Urothelium cell line (cell line): Measurements from ENCODE around the gene SUGCT.
"Not testable (repeated sequence)": the region's sequence is repeated elsewhere in the genome, so short reads cannot be mapped to it uniquely, and the experiment has no call there.

Source experiments
- DNase-seq: peaks from one replicate; pipeline ENCODE4 v3.0.0; 2011; ENCODE audit warnings: low spot score, mixed read lengths
- FAIRE-seq: peaks from 2 replicates; lab custom pipeline; 2011; peaks lifted over from hg19 to GRCh38; lab: Jason Lieb, UNC

The SUGCT gene

GRCh38 chr7:40382145-40382544 lies 247.3 kb downstream of the SUGCT start:
- FAIRE-seq = no peak
- no peak for DNase-seq

- no peak for FAIRE-seq
- no peak for DNase-seq
Observed at GRCh38 chr7:40393660-40394059, 258.9 kb downstream of the SUGCT start.

- FAIRE-seq (no peak), DNase-seq (no peak)
Observed at GRCh38 chr7:40394400-40394799, 259.6 kb downstream of the SUGCT start.

GRCh38 chr7:40400525-40400924 lies 265.7 kb downstream of the SUGCT start:
- FAIRE-seq (no peak), DNase-seq (no peak)

DNA sequence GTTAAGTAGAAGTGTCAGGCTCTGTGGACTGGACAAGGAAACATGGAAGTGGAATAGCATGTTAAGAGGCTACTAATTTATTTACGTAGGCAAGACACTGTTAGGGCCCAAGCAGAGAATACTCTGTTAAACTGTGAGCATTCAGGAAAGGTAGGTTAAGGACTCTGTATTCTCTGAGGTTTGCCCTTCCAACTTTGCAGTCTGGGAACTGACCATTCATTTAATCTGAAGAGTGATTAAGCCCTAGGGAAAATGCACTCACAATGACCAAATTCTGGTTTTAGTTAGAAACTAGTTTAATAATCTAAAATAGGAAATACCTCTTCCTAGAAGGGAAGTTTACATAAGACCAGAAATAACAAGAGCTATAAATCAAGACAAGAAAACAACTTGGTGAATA lies 266.6 kb downstream of the SUGCT start:
- no peak for FAIRE-seq
- DNase-seq = no peak

- DNase-seq (no peak), FAIRE-seq (no peak)
Observed at GRCh38 chr7:40402661-40403060, 267.9 kb downstream of the SUGCT start.

- FAIRE-seq = no peak
- DNase-seq = no peak
Observed at GRCh38 chr7:40403703-40404476, 269.1 kb downstream of the SUGCT start.

DNA sequence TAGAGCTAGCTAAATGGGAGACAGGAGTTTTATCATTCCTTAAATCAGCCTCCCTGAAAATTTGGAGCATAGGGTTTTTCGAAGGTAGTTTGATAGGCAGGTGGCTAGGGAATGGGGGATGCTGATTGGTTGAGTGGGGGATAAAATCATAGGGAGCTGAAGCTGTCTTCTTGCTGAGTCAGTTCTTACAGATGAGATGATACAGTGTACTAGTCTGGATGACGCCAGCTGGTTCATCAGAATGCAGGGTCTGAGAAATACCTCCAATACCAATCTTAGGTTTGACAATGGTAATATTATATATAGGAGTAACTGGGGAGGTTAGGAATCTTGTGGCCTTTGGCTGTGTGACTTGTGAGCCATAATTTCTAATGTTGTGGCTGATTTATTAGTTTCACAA lies 271.2 kb downstream of the SUGCT start:
- DNase-seq = no peak
- FAIRE-seq = no peak

DNA sequence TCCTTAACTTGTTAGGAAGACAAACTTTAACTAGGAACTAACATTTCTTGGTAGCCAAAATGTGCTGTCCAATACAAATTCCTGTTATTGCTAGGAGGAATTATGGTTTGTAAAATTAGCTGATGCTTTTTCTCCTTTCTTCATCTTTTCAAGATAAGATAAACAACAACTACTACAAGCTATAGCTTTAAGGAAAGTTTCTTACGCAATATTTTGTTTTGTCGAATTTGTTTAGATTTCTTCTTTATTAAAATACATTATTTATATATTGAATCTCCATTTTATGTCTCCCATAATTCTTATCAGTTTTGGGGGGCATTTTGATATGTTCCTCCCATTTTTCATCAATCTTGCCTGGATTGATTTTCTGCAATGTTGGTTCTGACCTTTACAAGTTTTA lies 277.5 kb downstream of the SUGCT start:
- no peak for DNase-seq
- FAIRE-seq = no peak

DNA sequence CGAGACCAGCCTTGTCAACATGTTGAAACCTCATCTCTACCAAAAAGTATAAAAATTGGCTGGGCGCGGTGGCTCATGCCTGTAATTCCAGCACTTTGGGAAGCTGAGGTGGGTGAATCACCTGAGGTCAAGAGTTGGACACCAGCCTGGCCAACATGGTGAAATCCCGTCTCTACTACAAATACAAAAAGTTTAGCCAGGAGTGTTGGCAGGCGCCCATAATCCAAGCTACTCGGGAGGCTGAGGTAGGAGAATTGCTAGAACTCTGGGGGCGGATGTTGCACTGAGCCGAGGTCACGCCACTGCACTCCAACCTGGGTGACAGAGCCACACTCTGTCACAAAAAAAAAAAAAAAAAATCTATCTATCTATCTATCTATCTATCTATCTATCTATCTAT lies 279.9 kb downstream of the SUGCT start:
- not testable (repeated sequence) for FAIRE-seq, DNase-seq

GRCh38 chr7:40418448-40418847 lies 283.6 kb downstream of the SUGCT start:
- no peak for DNase-seq
- no peak for FAIRE-seq

DNA sequence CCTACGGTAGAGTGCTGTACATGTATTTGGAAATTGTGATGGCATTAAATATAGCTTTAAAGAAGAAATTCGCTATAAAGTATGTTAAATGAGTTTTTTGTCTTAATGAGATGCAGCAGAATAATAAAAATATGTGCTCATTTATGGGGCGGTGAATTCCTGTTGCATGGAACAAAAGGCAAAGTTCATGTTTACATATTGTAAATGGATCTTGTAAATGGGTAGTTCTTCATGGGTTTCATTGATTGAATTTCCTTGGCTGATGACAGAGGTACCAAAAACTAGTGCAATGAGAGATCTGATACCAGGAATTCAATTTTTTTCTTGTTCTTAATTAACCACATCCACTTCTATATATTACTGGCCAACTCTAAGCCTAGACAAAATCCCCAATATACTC lies 284.2 kb downstream of the SUGCT start:
- no peak for FAIRE-seq

GRCh38 chr7:40419806-40420205 lies 285.0 kb downstream of the SUGCT start:
- FAIRE-seq = no peak
- no peak for DNase-seq

More for the DNA sequence above, 284.2 kb downstream of the SUGCT start:
- no peak for DNase-seq

- no peak for DNase-seq
- FAIRE-seq = no peak
Observed at GRCh38 chr7:40421433-40421832, 286.6 kb downstream of the SUGCT start.

DNA sequence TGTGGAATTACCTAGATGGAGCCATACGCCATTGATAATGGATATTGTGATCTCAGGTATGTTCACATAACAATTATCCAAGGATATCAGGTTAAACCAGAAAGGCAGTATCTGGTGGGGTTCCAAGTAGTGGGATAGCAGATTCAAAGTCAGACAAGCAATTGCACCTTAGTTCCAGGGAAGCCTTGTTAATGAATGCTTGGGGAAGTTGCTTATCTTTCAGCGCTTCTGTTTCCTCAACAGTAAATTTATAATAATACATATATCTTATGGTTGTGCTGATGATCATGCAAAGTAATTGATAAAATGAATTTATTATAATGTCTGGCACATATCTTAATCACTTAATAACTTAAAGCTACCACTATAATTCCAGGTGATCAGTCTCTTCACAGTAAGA lies 290.9 kb downstream of the SUGCT start:
- FAIRE-seq = no peak
- no peak for DNase-seq

GRCh38 chr7:40428421-40428820 lies 293.6 kb downstream of the SUGCT start:
- DNase-seq = no peak
- no peak for FAIRE-seq

- DNase-seq (no peak), FAIRE-seq (no peak)
Observed at GRCh38 chr7:40429826-40430225, 295.0 kb downstream of the SUGCT start.

GRCh38 chr7:40432046-40432445 lies 297.2 kb downstream of the SUGCT start:
- DNase-seq = no peak
- FAIRE-seq = no peak

DNA sequence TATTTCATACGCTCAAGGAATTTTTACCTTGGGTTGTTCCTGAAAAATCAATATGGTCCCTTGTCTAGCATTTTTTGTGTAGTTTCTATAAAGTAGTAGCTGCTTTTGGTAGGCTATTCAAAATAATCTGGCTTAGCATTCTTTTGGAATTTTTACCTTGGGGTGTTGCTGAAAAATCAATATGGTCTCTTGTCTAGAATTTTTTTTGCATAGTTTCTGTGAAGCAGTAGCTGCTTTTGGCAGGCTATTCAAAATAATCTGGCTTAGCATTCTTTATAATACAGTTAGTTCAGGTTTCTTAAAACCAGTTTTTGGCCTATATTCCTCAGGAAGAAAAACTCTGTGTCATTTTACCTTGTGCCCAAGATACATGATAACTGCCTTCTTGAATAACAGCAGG lies 301.9 kb downstream of the SUGCT start:
- no peak for DNase-seq
- FAIRE-seq = no peak

DNA sequence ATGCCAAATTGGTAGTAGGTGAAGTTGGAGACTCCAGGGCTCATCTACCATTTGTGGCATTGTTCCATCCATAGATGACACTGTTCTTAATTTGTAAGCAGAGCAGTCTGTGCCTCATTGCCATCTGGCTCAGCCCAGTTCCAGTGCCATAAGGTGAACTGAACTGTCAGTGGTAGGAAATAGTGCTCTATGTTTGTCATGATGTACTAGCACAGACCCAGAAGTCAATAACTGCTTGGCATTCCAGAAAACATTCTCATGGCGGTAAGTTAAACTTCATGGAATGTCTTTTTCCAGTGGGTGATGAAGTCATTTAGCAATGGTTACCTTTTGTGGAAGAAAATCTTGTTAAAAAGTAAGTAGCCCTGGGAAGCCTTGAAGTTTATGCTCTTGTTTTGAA lies 302.7 kb downstream of the SUGCT start:
- FAIRE-seq = peak; percentile 99

DNA sequence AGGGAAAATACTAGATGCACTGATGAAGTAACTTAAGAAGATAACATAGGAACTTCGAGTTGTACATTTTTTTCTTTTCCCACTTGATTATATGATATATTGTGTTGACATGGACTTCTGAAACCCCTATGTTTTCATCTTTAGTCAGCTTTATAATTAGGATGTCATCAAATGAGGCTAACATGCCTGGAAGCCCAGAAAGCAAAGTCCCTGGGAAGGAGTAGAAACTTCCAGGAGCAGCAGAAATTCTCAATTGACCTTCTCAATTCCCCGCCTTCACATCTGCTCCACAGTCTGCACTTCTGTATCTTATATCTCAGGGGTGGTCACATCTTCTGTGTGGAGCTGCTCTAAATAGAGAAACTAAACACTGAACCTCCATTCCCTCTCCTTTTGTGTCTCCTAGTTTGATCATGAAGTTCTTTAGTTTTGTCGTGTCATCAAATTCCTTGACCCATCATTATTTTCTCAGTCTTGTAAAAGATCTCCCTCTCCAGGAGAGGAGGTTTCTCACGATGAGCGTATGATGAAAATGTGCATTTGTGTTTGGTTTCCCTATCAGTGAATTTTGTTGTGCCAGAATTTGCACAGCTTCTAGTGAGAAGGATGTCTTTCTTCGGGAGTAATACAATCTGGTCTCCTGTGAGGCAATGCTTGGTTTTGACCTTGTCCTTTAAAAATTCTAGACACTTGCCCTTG lies 303.3 kb downstream of the SUGCT start:
- FAIRE-seq (peak; percentile 73), DNase-seq (peak; percentile 25)

More for the DNA sequence above, 302.7 kb downstream of the SUGCT start:
- DNase-seq = peak; percentile 77

GRCh38 chr7:40439686-40440085 lies 304.9 kb downstream of the SUGCT start:
- DNase-seq = no peak
- peak; percentile 94 for FAIRE-seq
